SK-N-SH (cell line): ENCODE results near the gene GABRB3.

Source experiments
- EP300 ChIP-seq, 2 experiments: IDR thresholded peaks; 2 replicates each; pipeline versions ENCODE4 v1.4.0 to v1.6.1; 2012; ENCODE audit warnings: borderline replicate concordance in 1 of 2, low read depth in 1 of 2, low read length in 1 of 2
- FOXM1 ChIP-seq: IDR thresholded peaks from 2 replicates; pipeline ENCODE4 v1.4.0; 2012; ENCODE audit warnings: low read depth, mild to moderate bottlenecking
- MXI1 ChIP-seq: IDR thresholded peaks from 2 replicates; pipeline ENCODE4 v1.6.1; 2012; ENCODE audit warnings: mild to moderate bottlenecking, low read depth, low read length, improper control_type of control experiment
- RAD21 ChIP-seq: IDR thresholded peaks from 2 replicates; pipeline ENCODE4 v1.6.1; 2012; ENCODE audit warnings: mild to moderate bottlenecking, low read length
- RFX5 ChIP-seq: IDR thresholded peaks from 2 replicates; pipeline ENCODE4 v1.6.1; 2012; ENCODE audit warnings: mild to moderate bottlenecking, improper control_type of control experiment, low read length
- RXRA ChIP-seq: IDR thresholded peaks from 2 replicates; pipeline ENCODE4 v1.4.0; 2012; ENCODE audit warnings: low read depth, mild to moderate bottlenecking, borderline replicate concordance
- SIN3A ChIP-seq: IDR thresholded peaks from 2 replicates; pipeline ENCODE4 v1.6.1; 2012; ENCODE audit warnings: low read depth, mild to moderate bottlenecking, low read length, moderate library complexity, borderline replicate concordance
- TF ChIP-seq, protein P1 (sequence below): fragments of 200-600 bp; sonication (generic); IDR thresholded peaks from 2 replicates; pipeline ENCODE4 v1.6.1; 2017; ENCODE audit warnings: antibody characterized with exemption, mild to moderate bottlenecking, moderate library complexity
- TF ChIP-seq, protein P2 (sequence below): IDR thresholded peaks from 2 replicates; pipeline ENCODE4 v1.6.1; 2012; ENCODE audit warnings: mild to moderate bottlenecking, low read depth, low read length, moderate library complexity
- TF ChIP-seq, protein P3 (sequence below): fragments of 150-350 bp; IDR thresholded peaks from 2 replicates; pipeline ENCODE4 v1.6.1; 2017; ENCODE audit warnings: antibody characterized with exemption, low read length, low read depth, borderline replicate concordance
- TF ChIP-seq, protein P4 (sequence below): IDR thresholded peaks from 2 replicates; pipeline ENCODE4 v1.4.0; 2012; ENCODE audit warnings: low read depth, borderline replicate concordance
- TF ChIP-seq, protein P5 (sequence below): IDR thresholded peaks from 2 replicates; pipeline ENCODE4; 2012

DNA sequence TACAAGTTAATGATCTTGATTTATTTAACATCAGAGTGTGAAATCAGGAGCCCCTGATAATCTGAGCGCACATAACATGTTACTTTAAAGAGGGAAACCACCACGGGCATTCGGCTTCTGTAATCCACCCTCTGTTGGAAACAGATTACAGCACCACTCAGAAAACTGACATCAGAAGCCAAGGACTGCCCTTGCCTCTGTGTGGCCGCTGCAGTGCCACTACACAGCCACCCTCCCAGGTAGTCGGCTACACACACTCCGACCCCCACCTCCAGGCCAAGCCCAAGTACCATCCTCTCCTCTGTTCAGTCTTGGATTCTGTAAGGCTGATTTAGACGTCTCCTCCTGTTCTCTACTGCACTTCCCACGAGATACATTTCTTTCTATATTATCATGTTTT, 251.7 kb downstream of the GABRB3 start:
- TF ChIP-seq SIN3A = no peak
- TF ChIP-seq, protein P1, sequence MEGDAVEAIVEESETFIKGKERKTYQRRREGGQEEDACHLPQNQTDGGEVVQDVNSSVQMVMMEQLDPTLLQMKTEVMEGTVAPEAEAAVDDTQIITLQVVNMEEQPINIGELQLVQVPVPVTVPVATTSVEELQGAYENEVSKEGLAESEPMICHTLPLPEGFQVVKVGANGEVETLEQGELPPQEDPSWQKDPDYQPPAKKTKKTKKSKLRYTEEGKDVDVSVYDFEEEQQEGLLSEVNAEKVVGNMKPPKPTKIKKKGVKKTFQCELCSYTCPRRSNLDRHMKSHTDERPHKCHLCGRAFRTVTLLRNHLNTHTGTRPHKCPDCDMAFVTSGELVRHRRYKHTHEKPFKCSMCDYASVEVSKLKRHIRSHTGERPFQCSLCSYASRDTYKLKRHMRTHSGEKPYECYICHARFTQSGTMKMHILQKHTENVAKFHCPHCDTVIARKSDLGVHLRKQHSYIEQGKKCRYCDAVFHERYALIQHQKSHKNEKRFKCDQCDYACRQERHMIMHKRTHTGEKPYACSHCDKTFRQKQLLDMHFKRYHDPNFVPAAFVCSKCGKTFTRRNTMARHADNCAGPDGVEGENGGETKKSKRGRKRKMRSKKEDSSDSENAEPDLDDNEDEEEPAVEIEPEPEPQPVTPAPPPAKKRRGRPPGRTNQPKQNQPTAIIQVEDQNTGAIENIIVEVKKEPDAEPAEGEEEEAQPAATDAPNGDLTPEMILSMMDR = no peak
- TF ChIP-seq, protein P2, sequence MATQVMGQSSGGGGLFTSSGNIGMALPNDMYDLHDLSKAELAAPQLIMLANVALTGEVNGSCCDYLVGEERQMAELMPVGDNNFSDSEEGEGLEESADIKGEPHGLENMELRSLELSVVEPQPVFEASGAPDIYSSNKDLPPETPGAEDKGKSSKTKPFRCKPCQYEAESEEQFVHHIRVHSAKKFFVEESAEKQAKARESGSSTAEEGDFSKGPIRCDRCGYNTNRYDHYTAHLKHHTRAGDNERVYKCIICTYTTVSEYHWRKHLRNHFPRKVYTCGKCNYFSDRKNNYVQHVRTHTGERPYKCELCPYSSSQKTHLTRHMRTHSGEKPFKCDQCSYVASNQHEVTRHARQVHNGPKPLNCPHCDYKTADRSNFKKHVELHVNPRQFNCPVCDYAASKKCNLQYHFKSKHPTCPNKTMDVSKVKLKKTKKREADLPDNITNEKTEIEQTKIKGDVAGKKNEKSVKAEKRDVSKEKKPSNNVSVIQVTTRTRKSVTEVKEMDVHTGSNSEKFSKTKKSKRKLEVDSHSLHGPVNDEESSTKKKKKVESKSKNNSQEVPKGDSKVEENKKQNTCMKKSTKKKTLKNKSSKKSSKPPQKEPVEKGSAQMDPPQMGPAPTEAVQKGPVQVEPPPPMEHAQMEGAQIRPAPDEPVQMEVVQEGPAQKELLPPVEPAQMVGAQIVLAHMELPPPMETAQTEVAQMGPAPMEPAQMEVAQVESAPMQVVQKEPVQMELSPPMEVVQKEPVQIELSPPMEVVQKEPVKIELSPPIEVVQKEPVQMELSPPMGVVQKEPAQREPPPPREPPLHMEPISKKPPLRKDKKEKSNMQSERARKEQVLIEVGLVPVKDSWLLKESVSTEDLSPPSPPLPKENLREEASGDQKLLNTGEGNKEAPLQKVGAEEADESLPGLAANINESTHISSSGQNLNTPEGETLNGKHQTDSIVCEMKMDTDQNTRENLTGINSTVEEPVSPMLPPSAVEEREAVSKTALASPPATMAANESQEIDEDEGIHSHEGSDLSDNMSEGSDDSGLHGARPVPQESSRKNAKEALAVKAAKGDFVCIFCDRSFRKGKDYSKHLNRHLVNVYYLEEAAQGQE = no peak
- TF ChIP-seq EP300 (IDR thresholded peaks at IDR 0.05; ENCODE audit: borderline replicate concordance in 1 of 2, low read depth in 1 of 2, low read length in 1 of 2) = no peak
- TF ChIP-seq, protein P3, sequence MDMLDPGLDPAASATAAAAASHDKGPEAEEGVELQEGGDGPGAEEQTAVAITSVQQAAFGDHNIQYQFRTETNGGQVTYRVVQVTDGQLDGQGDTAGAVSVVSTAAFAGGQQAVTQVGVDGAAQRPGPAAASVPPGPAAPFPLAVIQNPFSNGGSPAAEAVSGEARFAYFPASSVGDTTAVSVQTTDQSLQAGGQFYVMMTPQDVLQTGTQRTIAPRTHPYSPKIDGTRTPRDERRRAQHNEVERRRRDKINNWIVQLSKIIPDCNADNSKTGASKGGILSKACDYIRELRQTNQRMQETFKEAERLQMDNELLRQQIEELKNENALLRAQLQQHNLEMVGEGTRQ = no peak
- TF ChIP-seq RXRA = no peak
- TF ChIP-seq, protein P4, sequence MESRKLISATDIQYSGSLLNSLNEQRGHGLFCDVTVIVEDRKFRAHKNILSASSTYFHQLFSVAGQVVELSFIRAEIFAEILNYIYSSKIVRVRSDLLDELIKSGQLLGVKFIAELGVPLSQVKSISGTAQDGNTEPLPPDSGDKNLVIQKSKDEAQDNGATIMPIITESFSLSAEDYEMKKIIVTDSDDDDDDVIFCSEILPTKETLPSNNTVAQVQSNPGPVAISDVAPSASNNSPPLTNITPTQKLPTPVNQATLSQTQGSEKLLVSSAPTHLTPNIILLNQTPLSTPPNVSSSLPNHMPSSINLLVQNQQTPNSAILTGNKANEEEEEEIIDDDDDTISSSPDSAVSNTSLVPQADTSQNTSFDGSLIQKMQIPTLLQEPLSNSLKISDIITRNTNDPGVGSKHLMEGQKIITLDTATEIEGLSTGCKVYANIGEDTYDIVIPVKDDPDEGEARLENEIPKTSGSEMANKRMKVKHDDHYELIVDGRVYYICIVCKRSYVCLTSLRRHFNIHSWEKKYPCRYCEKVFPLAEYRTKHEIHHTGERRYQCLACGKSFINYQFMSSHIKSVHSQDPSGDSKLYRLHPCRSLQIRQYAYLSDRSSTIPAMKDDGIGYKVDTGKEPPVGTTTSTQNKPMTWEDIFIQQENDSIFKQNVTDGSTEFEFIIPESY = no peak
- no peak for TF ChIP-seq MXI1
- TF ChIP-seq, protein P5, sequence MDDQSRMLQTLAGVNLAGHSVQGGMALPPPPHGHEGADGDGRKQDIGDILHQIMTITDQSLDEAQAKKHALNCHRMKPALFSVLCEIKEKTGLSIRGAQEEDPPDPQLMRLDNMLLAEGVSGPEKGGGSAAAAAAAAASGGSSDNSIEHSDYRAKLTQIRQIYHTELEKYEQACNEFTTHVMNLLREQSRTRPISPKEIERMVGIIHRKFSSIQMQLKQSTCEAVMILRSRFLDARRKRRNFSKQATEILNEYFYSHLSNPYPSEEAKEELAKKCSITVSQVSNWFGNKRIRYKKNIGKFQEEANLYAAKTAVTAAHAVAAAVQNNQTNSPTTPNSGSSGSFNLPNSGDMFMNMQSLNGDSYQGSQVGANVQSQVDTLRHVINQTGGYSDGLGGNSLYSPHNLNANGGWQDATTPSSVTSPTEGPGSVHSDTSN = no peak
- no peak for TF ChIP-seq RAD21
- no peak for TF ChIP-seq RFX5
- TF ChIP-seq FOXM1 = no peak
